ENCODE data around the gene PCDHGA6.
"Not testable (repeated sequence)": the region's sequence is repeated elsewhere in the genome, so short reads cannot be mapped to it uniquely, and the experiment has no call there.

The PCDHGA6 gene

GRCh38 chr5:141398608-141399007 lies 24.9 kb downstream of the PCDHGA6 start:
- no peak for TF ChIP-seq CTCF (IDR thresholded peaks at IDR 0.05; ENCODE audit: low read depth, low read length, missing control alignments)
- H3K4me3 ChIP-seq (ENCODE audit: low read depth, low read length): no peak overlapping the region; the same call in 1 of the 2 replicates
- DNase-seq (ENCODE audit: low read depth): no peak

- no peak for DNase-seq (ENCODE audit: low read depth)
- no peak for TF ChIP-seq CTCF (IDR thresholded peaks at IDR 0.05; ENCODE audit: low read depth, low read length, missing control alignments)
- no peak overlapping the region for H3K4me3 ChIP-seq (ENCODE audit: low read depth, low read length)
Measured at GRCh38 chr5:141399555-141400258, 26.0 kb downstream of the PCDHGA6 start.

DNA sequence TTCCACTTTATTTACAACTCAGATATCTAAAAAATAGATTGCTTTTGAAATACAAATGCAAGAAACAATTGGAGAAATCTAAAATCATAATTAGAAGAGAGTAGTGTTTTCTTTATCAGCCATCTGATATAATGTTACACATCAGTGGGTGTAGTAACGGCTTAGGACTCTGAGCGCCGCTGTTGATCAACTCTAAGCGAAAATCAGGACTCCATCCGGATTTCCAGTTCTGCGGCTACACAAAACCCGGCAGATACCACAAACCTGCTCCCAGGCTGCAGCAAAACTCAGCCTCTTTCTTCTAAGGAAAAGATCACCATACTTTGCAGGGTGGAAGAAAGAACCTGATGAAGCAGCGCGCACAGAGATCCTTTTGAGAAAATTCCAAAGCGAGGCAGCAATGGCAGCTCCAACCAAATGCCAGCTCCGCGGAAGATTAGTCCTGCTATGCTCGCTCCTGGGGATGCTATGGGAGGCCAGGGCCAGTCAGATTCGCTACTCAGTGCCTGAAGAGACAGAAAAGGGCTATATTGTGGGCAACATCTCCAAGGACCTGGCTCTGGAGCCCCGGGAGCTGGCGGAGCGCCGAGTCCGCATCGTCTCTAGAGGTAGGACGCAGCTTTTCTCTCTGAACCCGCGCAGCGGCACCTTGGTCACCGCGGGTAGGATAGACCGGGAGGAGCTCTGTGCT lies 29.0 kb downstream of the PCDHGA6 start, which contains the start of gene PCDHGA9:
TSS of gene PCDHGA9 (plus strand) at position 226 of the 691 bp plus-strand sequence. CDS start at position 401, 175 bp downstream.
- no peak for DNase-seq (ENCODE audit: low read depth)
- peak within 1 kb of the TSS; percentile 0; the same call in 1 of the 2 replicates for H3K4me3 ChIP-seq (ENCODE audit: low read depth, low read length)

DNA sequence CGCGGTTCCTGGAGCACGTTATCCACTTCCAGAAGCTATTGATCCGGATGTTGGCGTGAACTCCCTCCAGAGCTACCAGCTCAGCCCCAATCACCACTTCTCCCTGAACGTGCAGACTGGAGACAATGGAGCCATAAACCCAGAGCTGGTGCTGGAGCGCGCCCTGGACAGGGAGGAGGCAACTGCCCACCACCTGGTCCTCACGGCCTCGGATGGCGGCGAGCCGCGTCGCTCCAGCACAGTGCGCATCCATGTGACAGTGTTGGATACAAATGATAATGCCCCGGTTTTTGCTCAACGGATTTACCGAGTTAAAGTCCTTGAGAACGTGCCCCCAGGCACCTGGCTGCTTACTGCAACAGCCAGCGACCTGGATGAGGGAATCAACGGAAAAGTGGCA lies 29.7 kb downstream of the PCDHGA6 start:
- TF ChIP-seq CTCF (IDR thresholded peaks at IDR 0.05; ENCODE audit: low read depth, low read length, missing control alignments): no peak
- no peak for DNase-seq (ENCODE audit: low read depth)
- no peak overlapping the region for H3K4me3 ChIP-seq (ENCODE audit: low read depth, low read length)

More for the DNA sequence above, 29.0 kb downstream of the PCDHGA6 start, which contains the start of gene PCDHGA9:
- peak; percentile 54 for TF ChIP-seq CTCF (IDR thresholded peaks at IDR 0.05; ENCODE audit: low read depth, low read length, missing control alignments)

GRCh38 chr5:141407790-141408505 lies 34.3 kb downstream of the PCDHGA6 start, which contains the start of gene PCDHGB6:
PCDHGB6 (plus strand) TSS chr5:141408021; CDS start chr5:141408203, 182 bp downstream.
- DNase-seq (ENCODE audit: low read depth): not testable (repeated sequence)
- peak within 1 kb of the TSS; percentile 62 for H3K4me3 ChIP-seq (ENCODE audit: low read depth, low read length)
- TF ChIP-seq CTCF (IDR thresholded peaks at IDR 0.05; ENCODE audit: low read depth, low read length, missing control alignments): peak; percentile 91

DNA sequence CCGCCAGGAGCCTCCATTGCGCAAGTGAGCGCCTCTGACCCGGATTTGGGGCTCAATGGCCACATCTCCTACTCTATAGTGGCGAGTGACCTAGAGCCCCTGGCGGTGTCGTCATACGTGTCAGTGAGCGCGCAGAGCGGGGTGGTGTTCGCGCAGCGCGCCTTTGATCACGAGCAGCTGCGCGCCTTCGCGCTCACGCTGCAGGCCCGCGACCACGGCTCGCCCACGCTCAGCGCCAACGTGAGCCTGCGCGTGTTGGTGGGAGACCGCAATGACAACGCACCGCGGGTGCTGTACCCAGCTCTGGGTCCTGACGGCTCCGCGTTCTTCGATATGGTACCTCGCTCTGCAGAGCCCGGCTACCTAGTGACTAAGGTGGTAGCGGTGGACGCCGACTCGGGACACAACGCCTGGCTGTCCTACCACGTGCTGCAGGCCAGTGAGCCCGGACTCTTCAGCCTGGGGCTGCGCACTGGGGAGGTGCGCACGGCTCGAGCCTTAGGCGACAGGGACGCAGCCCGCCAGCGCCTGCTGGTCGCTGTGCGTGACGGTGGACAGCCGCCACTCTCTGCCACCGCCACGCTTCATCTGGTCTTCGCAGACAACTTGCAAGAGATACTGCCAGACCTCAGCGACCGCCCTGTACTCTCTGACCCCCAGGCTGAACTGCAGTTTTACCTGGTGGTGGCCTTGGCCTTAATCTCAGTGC lies 36.1 kb downstream of the PCDHGA6 start:
- DNase-seq (ENCODE audit: low read depth): no peak
- TF ChIP-seq CTCF (IDR thresholded peaks at IDR 0.05; ENCODE audit: low read depth, low read length, missing control alignments): no peak
- no peak overlapping the region for H3K4me3 ChIP-seq (ENCODE audit: low read depth, low read length)
